Measurements from ENCODE around the gene RAB41.

The RAB41 gene

DNA sequence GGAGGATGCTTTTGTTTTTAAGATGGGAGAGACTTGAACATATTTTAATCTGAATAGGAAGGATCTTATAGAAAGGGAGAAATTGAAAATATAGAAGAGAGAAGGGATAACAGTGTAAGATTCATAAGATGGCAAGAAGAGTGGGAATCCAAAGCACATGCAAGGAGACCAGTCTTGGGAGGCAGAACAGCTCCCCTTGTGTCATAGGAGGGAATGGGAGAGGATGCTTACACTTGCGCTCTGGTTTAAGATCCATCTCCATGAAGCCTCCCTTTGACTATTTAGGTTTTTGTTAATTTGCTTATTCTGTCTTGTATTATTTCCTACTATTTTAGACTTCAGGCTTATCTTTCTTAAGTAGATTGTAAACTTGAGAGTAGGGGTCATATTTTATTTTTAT, 50.6 kb downstream of the RAB41 start:
- no peak for TF ChIP-seq CTCF (IDR thresholded peaks at IDR 0.05; ENCODE audit: insufficient read depth, low read length)
- TF ChIP-seq REST (IDR thresholded peaks at IDR 0.05; ENCODE audit: insufficient replicate concordance, low read depth), result no peak
- TF ChIP-seq SPI1 (IDR thresholded peaks at IDR 0.05; ENCODE audit: borderline replicate concordance, low read depth), result no peak
- TF ChIP-seq GABPA (IDR thresholded peaks at IDR 0.05; ENCODE audit: low read depth), result no peak
- no peak for TF ChIP-seq POLR2AphosphoS5 (IDR thresholded peaks at IDR 0.05; ENCODE audit: low read depth)
- no peak for DNase-seq (ENCODE audit: low read depth in 1 of 2, low spot score in 1 of 2)
- no peaks in the 10 kb centered on the region for H3K27me3 ChIP-seq (ENCODE audit: insufficient read depth, poor library complexity, severe bottlenecking)
- no peak overlapping the region for H3K27ac ChIP-seq (replicated peaks)
- no peak overlapping the region for H3K4me3 ChIP-seq (replicated peaks; ENCODE audit: insufficient read depth, low read length)

Data from HL-60 (cell line).